SU-DHL-6 (cell line): ENCODE results near the gene DCAF4.

ENCODE experiments used
- CTCF ChIP-seq: fragments of 200-600 bp; sonication (generic); IDR thresholded peaks from one replicate; pipeline ENCODE4 v1.5.1; 2017; ENCODE audit warnings: antibody characterized with exemption, mild to moderate bottlenecking, low read length, moderate library complexity; ENCODE audit not compliant: insufficient read depth, poor library complexity, severe bottlenecking
- EZH2phosphoT487 ChIP-seq: fragments of 200-600 bp; sonication (generic), shearing (Covaris generic); conservative IDR thresholded peaks from 2 replicates; pipeline ENCODE4 v1.6.1; 2018; ENCODE audit warnings: mild to moderate bottlenecking, antibody characterized with exemption, low read length, moderate library complexity, mixed read lengths

GRCh38 chr14:72968316-72968715 lies 42.1 kb downstream of the DCAF4 start:
- TF ChIP-seq CTCF (no peak), EZH2phosphoT487 (no peak)
